ENCODE data around the gene HNRNPDL.
A peak's percentile ranks its signal among the peaks of the same experiment; 100 is the strongest.
"Not testable (repeated sequence)": the region's sequence is repeated elsewhere in the genome, so short reads cannot be mapped to it uniquely, and the experiment has no call there.

HNRNPDL gene

GRCh38 chr4:82388405-82388804 lies 41.9 kb downstream of the HNRNPDL start:
- Histone ChIP-seq H3K36me3 (ENCODE audit: insufficient read depth, low read length) (no peaks in the 10 kb centered on the region), H3K9me3 (ENCODE audit: control insufficient read depth, insufficient read depth, low read length) (no peaks in the 10 kb centered on the region; the same call in 1 of the 2 replicates), H3K4me1 (ENCODE audit: insufficient read depth, low read length) (no peaks in the 10 kb centered on the region), H3K9ac (ENCODE audit: low read depth, low read length) (no peak overlapping the region)

DNA sequence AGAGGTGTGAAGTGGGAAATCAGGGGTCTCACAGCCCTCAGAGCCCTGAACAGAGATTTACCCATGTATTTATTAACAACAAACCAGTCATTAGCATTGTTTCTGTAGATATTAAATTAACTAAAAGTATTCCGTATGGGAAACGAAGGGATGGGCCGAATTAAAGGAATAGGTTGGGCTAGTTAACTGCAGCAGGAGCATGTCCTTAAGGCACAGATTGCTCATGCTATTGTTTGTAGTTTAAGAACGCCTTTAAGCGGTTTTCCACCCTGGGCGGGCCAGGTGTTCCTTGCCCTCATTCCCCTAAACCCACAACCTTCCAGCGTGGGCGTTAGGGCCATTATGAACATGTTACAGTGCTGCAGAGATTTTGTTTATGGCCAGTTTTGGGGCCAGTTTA lies 44.0 kb downstream of the HNRNPDL start:
- H3K9me3 ChIP-seq (ENCODE audit: control insufficient read depth, insufficient read depth, low read length); H3K36me3 ChIP-seq (ENCODE audit: insufficient read depth, low read length); H3K9ac ChIP-seq (ENCODE audit: low read depth, low read length); H3K4me1 ChIP-seq (ENCODE audit: insufficient read depth, low read length): not testable (repeated sequence)

DNA sequence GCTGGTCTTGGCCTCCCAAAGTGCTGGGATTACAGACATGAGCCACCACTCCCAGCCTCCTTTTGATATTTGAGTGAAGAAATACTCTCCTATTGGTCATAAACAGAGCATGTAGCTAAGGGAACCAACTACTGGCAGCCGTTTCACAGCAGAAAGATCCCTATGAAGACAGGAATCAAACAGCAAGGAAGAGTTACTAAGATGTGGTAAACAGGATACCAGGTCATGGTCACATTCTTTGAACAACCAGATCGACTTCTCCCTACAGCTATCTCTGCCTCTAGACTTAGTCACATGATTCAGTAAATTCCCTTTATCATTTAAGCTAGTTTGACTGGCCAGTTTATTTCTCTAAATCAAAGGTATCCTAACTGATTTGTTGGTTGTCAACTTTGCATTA lies 47.5 kb downstream of the HNRNPDL start:
- Histone ChIP-seq H3K9ac (ENCODE audit: low read depth, low read length) (no peak overlapping the region), H3K9me3 (ENCODE audit: control insufficient read depth, insufficient read depth, low read length) (no peaks in the 10 kb centered on the region; the same call in 1 of the 2 replicates), H3K36me3 (ENCODE audit: insufficient read depth, low read length) (no peaks in the 10 kb centered on the region; the same call in 1 of the 2 replicates), H3K4me1 (ENCODE audit: insufficient read depth, low read length) (no peaks in the 10 kb centered on the region)

GRCh38 chr4:82381661-82382296 lies 48.5 kb downstream of the HNRNPDL start:
- Histone ChIP-seq H3K9ac (ENCODE audit: low read depth, low read length) (no peak overlapping the region), H3K36me3 (ENCODE audit: insufficient read depth, low read length) (no peaks in the 10 kb centered on the region; the same call in 1 of the 2 replicates), H3K9me3 (ENCODE audit: control insufficient read depth, insufficient read depth, low read length) (no peaks in the 10 kb centered on the region; the same call in 1 of the 2 replicates), H3K4me1 (ENCODE audit: insufficient read depth, low read length) (no peaks in the 10 kb centered on the region)

GRCh38 chr4:82381235-82381634 lies 49.0 kb downstream of the HNRNPDL start:
- H3K9ac ChIP-seq (ENCODE audit: low read depth, low read length) = no peak overlapping the region
- no peaks in the 10 kb centered on the region for H3K4me1 ChIP-seq (ENCODE audit: insufficient read depth, low read length)
- no peaks in the 10 kb centered on the region; the same call in 1 of the 2 replicates for H3K36me3 ChIP-seq (ENCODE audit: insufficient read depth, low read length)
- no peaks in the 10 kb centered on the region; the same call in 1 of the 2 replicates for H3K9me3 ChIP-seq (ENCODE audit: control insufficient read depth, insufficient read depth, low read length)

- Histone ChIP-seq H3K9me3 (ENCODE audit: control insufficient read depth, insufficient read depth, low read length) (no peaks in the 10 kb centered on the region; the same call in 1 of the 2 replicates), H3K9ac (ENCODE audit: low read depth, low read length) (no peak overlapping the region), H3K36me3 (ENCODE audit: insufficient read depth, low read length) (no peaks in the 10 kb centered on the region; the same call in 1 of the 2 replicates), H3K4me1 (ENCODE audit: insufficient read depth, low read length) (no peaks in the 10 kb centered on the region)
Observed at GRCh38 chr4:82380831-82381230, 49.4 kb downstream of the HNRNPDL start.

DNA sequence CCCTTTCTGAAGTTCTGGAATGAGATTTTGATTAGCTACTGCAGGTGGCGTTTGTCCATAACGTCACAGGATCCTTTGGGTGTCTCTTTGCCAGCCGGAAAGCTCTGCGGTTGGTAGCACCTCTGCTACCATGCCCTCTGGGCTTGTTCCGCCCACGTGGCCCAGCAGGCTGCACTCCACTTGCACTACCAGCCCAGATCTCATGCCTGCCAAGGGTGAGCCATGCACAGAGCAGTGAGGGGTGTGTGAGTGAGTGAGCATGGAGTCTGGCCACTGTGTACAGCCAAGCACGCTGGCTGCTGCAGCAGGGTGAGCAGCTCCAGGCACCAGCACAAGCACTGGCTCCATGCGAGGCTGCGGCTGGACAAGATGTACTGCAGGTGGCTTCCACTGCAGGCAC lies 49.9 kb downstream of the HNRNPDL start:
- H3K9ac ChIP-seq (ENCODE audit: low read depth, low read length) = no peak overlapping the region

GRCh38 chr4:82376109-82376508 lies 54.2 kb downstream of the HNRNPDL start:
- Histone ChIP-seq H3K36me3 (ENCODE audit: insufficient read depth, low read length) (no peaks in the 10 kb centered on the region; the same call in 1 of the 2 replicates), H3K9ac (ENCODE audit: low read depth, low read length) (peak overlapping the region; percentile 25; the same call in 1 of the 2 replicates), H3K9me3 (ENCODE audit: control insufficient read depth, insufficient read depth, low read length) (no peaks in the 10 kb centered on the region), H3K4me1 (ENCODE audit: insufficient read depth, low read length) (no peaks in the 10 kb centered on the region)

More for the DNA sequence above, 49.9 kb downstream of the HNRNPDL start:
- Histone ChIP-seq H3K4me1 (ENCODE audit: insufficient read depth, low read length) (no peaks in the 10 kb centered on the region), H3K9me3 (ENCODE audit: control insufficient read depth, insufficient read depth, low read length) (no peaks in the 10 kb centered on the region; the same call in 1 of the 2 replicates), H3K36me3 (ENCODE audit: insufficient read depth, low read length) (no peaks in the 10 kb centered on the region; the same call in 1 of the 2 replicates)

- Histone ChIP-seq H3K9ac (ENCODE audit: low read depth, low read length) (peak within 1 kb of the TSS; percentile 100), H3K4me1 (ENCODE audit: insufficient read depth, low read length) (peaks cover 7% of the 10 kb centered on the region), H3K9me3 (ENCODE audit: control insufficient read depth, insufficient read depth, low read length) (no peaks in the 10 kb centered on the region), H3K36me3 (ENCODE audit: insufficient read depth, low read length) (no peaks in the 10 kb centered on the region)
Observed at GRCh38 chr4:82373816-82374625, 56.2 kb downstream of the HNRNPDL start, which contains the start of gene HNRNPD. TSS of gene HNRNPD (minus strand) at chr4:82373991. CDS start at chr4:82373678, 313 bp downstream.

DNA sequence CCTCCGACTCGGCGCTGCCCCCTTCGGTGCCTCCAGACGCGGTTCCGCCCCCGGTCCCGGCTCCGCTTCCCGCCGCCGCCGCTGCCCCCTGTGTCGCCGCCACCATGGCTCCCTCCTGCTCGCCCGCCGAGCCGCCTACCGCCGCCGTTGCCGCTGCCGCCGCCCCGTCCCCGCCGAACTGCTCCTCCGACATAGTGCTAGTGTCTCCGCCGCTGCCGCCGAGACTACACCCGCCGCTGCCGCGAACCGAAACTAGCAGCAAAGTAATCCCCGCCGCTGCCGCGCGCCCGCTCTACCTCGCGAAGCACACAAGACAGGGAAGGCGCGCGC lies 56.8 kb downstream of the HNRNPDL start:
- H3K9ac ChIP-seq (ENCODE audit: low read depth, low read length) = peak overlapping the region; percentile 100
- H3K9me3 ChIP-seq (ENCODE audit: control insufficient read depth, insufficient read depth, low read length) = no peaks in the 10 kb centered on the region
- peaks cover 11% of the 10 kb centered on the region for H3K4me1 ChIP-seq (ENCODE audit: insufficient read depth, low read length)
- H3K36me3 ChIP-seq (ENCODE audit: insufficient read depth, low read length) = no peaks in the 10 kb centered on the region

All from ES-I3 (cell line).